Stimulated activated naive CD8-positive, alpha-beta T cell treated with anti-CD3 and anti-CD28 coated beads, Interleukin-15, amount 100 ng/mL, for 72 hours (primary cell): ENCODE results near the gene SMPDL3A.

Experiments used
- ATAC-seq: fragments of 150-1000 bp; cut with Tn5 transposase; 2 replicates; pipeline ENCODE4 v1.10.0; 2021; ENCODE audit warnings: mild to moderate bottlenecking, moderate library complexity
- DNase-seq, 2 donors: peaks; one replicate each; pipeline ENCODE4 v3.0.0; 2021 to 2022
- H3K27ac Mint-ChIP-seq, 2 donors: one replicate each; pipeline ENCODE4 v1.8.0; 2022; ENCODE audit warnings: mild to moderate bottlenecking in 2 of 2, mixed read lengths in 2 of 2, moderate library complexity in 2 of 2
- H3K27me3 Mint-ChIP-seq: one replicate; pipeline ENCODE4 v1.8.0; 2022; ENCODE audit warnings: mixed read lengths
- H3K4me1 Mint-ChIP-seq: one replicate; pipeline ENCODE4 v1.8.0; 2022; ENCODE audit warnings: mild to moderate bottlenecking, mixed read lengths
- H3K4me3 Mint-ChIP-seq, 2 donors: one replicate each; pipeline ENCODE4 v1.8.0; 2022; ENCODE audit warnings: mild to moderate bottlenecking in 2 of 2, mixed read lengths in 2 of 2, moderate library complexity in 1 of 2
- H3K9me3 Mint-ChIP-seq, 2 donors: one replicate each; pipeline ENCODE4 v1.8.0; 2022; ENCODE audit warnings: mixed read lengths in 2 of 2

The SMPDL3A gene

GRCh38 chr6:122758927-122759334, 30.1 kb upstream of the SMPDL3A start:
- H3K4me1 Mint-ChIP-seq: peaks cover 16% of the 10 kb centered on the region
- ATAC-seq (peak; percentile 100), DNase-seq (peak in 1 of 2 donors; percentile 21)
- no peak overlapping the region for H3K4me3 Mint-ChIP-seq
- peaks cover 13% of the 10 kb centered on the region for H3K27me3 Mint-ChIP-seq
- peaks cover 0 to 5% of the 10 kb centered on the region in 2 donors for H3K9me3 Mint-ChIP-seq
- no peak overlapping the region for H3K27ac Mint-ChIP-seq

- ATAC-seq (no peak), DNase-seq (no peak)
- Mint-ChIP-seq H3K9me3 (peaks cover 0 to 5% of the 10 kb centered on the region in 2 donors), H3K27ac (no peak overlapping the region), H3K4me3 (no peak overlapping the region), H3K27me3 (peaks cover 13% of the 10 kb centered on the region), H3K4me1 (peaks cover 7% of the 10 kb centered on the region)
Observed at GRCh38 chr6:122760330-122760729, 28.7 kb upstream of the SMPDL3A start.

- Mint-ChIP-seq H3K4me1 (no peaks in the 10 kb centered on the region), H3K4me3 (no peak overlapping the region), H3K9me3 (no peaks in the 10 kb centered on the region), H3K27me3 (peaks cover 23% of the 10 kb centered on the region), H3K27ac (no peak overlapping the region)
- DNase-seq (no peak), ATAC-seq (no peak)
Observed at GRCh38 chr6:122766256-122766655, 22.8 kb upstream of the SMPDL3A start.

- peaks cover under 1 to 7% of the 10 kb centered on the region in 2 donors for H3K9me3 Mint-ChIP-seq
- DNase-seq (no peak), ATAC-seq (no peak)
- H3K27me3 Mint-ChIP-seq: peaks cover 14% of the 10 kb centered on the region
- no peak overlapping the region for H3K27ac Mint-ChIP-seq
- H3K4me3 Mint-ChIP-seq: no peak overlapping the region
- no peaks in the 10 kb centered on the region for H3K4me1 Mint-ChIP-seq
Observed at GRCh38 chr6:122770835-122771601, 18.0 kb upstream of the SMPDL3A start.

GRCh38 chr6:122772724-122773415, 16.2 kb upstream of the SMPDL3A start:
- no peaks in the 10 kb centered on the region for H3K4me1 Mint-ChIP-seq
- no peak for ATAC-seq
- no peak overlapping the region for H3K27ac Mint-ChIP-seq
- H3K4me3 Mint-ChIP-seq: no peak overlapping the region
- peaks cover 5 to 7% of the 10 kb centered on the region in 2 donors for H3K9me3 Mint-ChIP-seq
- peaks cover 8% of the 10 kb centered on the region for H3K27me3 Mint-ChIP-seq
- no peak for DNase-seq

- DNase-seq (no peak), ATAC-seq (no peak)
- no peak overlapping the region for H3K4me3 Mint-ChIP-seq
- peaks cover 5 to 7% of the 10 kb centered on the region in 2 donors for H3K9me3 Mint-ChIP-seq
- no peak overlapping the region for H3K27ac Mint-ChIP-seq
- no peaks in the 10 kb centered on the region for H3K4me1 Mint-ChIP-seq
- H3K27me3 Mint-ChIP-seq: peaks cover 26% of the 10 kb centered on the region
Observed at GRCh38 chr6:122775975-122776374, 13.1 kb upstream of the SMPDL3A start.

- peaks cover 5 to 7% of the 10 kb centered on the region in 2 donors for H3K9me3 Mint-ChIP-seq
- no peak overlapping the region for H3K4me3 Mint-ChIP-seq
- H3K27me3 Mint-ChIP-seq: peaks cover 40% of the 10 kb centered on the region
- ATAC-seq: no peak
- DNase-seq: no peak
- no peak overlapping the region for H3K27ac Mint-ChIP-seq
- H3K4me1 Mint-ChIP-seq: no peaks in the 10 kb centered on the region
Observed at GRCh38 chr6:122778302-122778701, 10.8 kb upstream of the SMPDL3A start.

GRCh38 chr6:122778985-122779661, 9.9 kb upstream of the SMPDL3A start:
- H3K27me3 Mint-ChIP-seq: peaks cover 40% of the 10 kb centered on the region
- no peak for ATAC-seq
- no peak overlapping the region for H3K4me3 Mint-ChIP-seq

GRCh38 chr6:122779667-122780066, 9.4 kb upstream of the SMPDL3A start, which contains the start of gene FABP7:
TSS of gene FABP7 (plus strand) at chr6:122779716. CDS start at chr6:122779795, 79 bp downstream.
- DNase-seq: no peak
- no peaks in the 10 kb centered on the region for H3K4me1 Mint-ChIP-seq
- peaks cover 40% of the 10 kb centered on the region for H3K27me3 Mint-ChIP-seq
- H3K9me3 Mint-ChIP-seq: peaks cover 5 to 7% of the 10 kb centered on the region in 2 donors
- H3K27ac Mint-ChIP-seq: no peak within 1 kb of the TSS
- ATAC-seq: no peak
- no peak within 1 kb of the TSS for H3K4me3 Mint-ChIP-seq

More at GRCh38 chr6:122778985-122779661, 9.9 kb upstream of the SMPDL3A start:
- Mint-ChIP-seq H3K9me3 (peaks cover 5 to 7% of the 10 kb centered on the region in 2 donors), H3K27ac (no peak overlapping the region), H3K4me1 (no peaks in the 10 kb centered on the region)
- DNase-seq: no peak

- Mint-ChIP-seq H3K27me3 (peaks cover 40% of the 10 kb centered on the region), H3K9me3 (peaks cover 5 to 7% of the 10 kb centered on the region in 2 donors)
- DNase-seq: no peak
Observed at GRCh38 chr6:122780114-122780513, 8.9 kb upstream of the SMPDL3A start.

GRCh38 chr6:122781716-122782115, 7.3 kb upstream of the SMPDL3A start:
- H3K27me3 Mint-ChIP-seq: peaks cover 45% of the 10 kb centered on the region
- ATAC-seq: no peak
- H3K4me1 Mint-ChIP-seq: no peaks in the 10 kb centered on the region
- no peak overlapping the region for H3K27ac Mint-ChIP-seq
- no peaks in the 10 kb centered on the region for H3K9me3 Mint-ChIP-seq
- no peak overlapping the region for H3K4me3 Mint-ChIP-seq
- DNase-seq: no peak

More at GRCh38 chr6:122780114-122780513, 8.9 kb upstream of the SMPDL3A start:
- H3K27ac Mint-ChIP-seq: no peak overlapping the region
- no peak for ATAC-seq
- no peaks in the 10 kb centered on the region for H3K4me1 Mint-ChIP-seq
- H3K4me3 Mint-ChIP-seq: no peak overlapping the region

- Mint-ChIP-seq H3K27ac (no peak overlapping the region), H3K27me3 (peaks cover 62% of the 10 kb centered on the region), H3K4me3 (no peak overlapping the region), H3K9me3 (no peaks in the 10 kb centered on the region), H3K4me1 (no peaks in the 10 kb centered on the region)
- no peak for ATAC-seq
- DNase-seq: no peak
Observed at GRCh38 chr6:122783401-122783800, 5.7 kb upstream of the SMPDL3A start.

- H3K27ac Mint-ChIP-seq: no peak overlapping the region
- peaks cover 70% of the 10 kb centered on the region for H3K27me3 Mint-ChIP-seq
- H3K4me1 Mint-ChIP-seq: peaks cover 18% of the 10 kb centered on the region
- DNase-seq (no peak), ATAC-seq (no peak)
- no peaks in the 10 kb centered on the region for H3K9me3 Mint-ChIP-seq
- H3K4me3 Mint-ChIP-seq: no peak overlapping the region
Observed at GRCh38 chr6:122785891-122786290, 3.2 kb upstream of the SMPDL3A start.

- no peaks in the 10 kb centered on the region for H3K9me3 Mint-ChIP-seq
- ATAC-seq (no peak), DNase-seq (no peak)
- no peak overlapping the region for H3K4me3 Mint-ChIP-seq
- peaks cover 22% of the 10 kb centered on the region for H3K4me1 Mint-ChIP-seq
- no peak overlapping the region for H3K27ac Mint-ChIP-seq
- H3K27me3 Mint-ChIP-seq: peaks cover 71% of the 10 kb centered on the region
Observed at GRCh38 chr6:122787721-122788120, 1.3 kb upstream of the SMPDL3A start.

- H3K9me3 Mint-ChIP-seq: no peaks in the 10 kb centered on the region
- peaks cover 22% of the 10 kb centered on the region for H3K4me1 Mint-ChIP-seq
- H3K27ac Mint-ChIP-seq: no peak overlapping the region
- no peak overlapping the region for H3K4me3 Mint-ChIP-seq
- ATAC-seq (no peak), DNase-seq (no peak)
- peaks cover 76% of the 10 kb centered on the region for H3K27me3 Mint-ChIP-seq
Observed at GRCh38 chr6:122788208-122788607, 850 bp upstream of the SMPDL3A start.
